ENCODE results near the gene SLAMF9.

SLAMF9 gene

GRCh38 chr1:159953536-159954515 lies at the start of gene SLAMF9:
SLAMF9 (minus strand) TSS chr1:159954237; CDS start chr1:159954137, 100 bp downstream.
- no peak within 1 kb of the TSS for H3K4me3 ChIP-seq (replicated peaks; ENCODE audit: low read depth, low read length)
- no peak for TF ChIP-seq CTCF (IDR thresholded peaks at IDR 0.05; ENCODE audit: low read length, missing control alignments)
- DNase-seq (ENCODE audit: low read depth) = peak; percentile 48

GRCh38 chr1:160001440-160001839 lies 47.4 kb upstream of the SLAMF9 start:
- no peak overlapping the region for H3K4me3 ChIP-seq (replicated peaks; ENCODE audit: low read depth, low read length)
- no peak for DNase-seq (ENCODE audit: low read depth)
- TF ChIP-seq CTCF (IDR thresholded peaks at IDR 0.05; ENCODE audit: low read length, missing control alignments) = no peak

- peak; percentile 29 for DNase-seq (ENCODE audit: low read depth)
- TF ChIP-seq CTCF (IDR thresholded peaks at IDR 0.05; ENCODE audit: low read length, missing control alignments) = no peak
- H3K4me3 ChIP-seq (replicated peaks; ENCODE audit: low read depth, low read length) = no peak overlapping the region
Measured at GRCh38 chr1:159999204-159999603, 45.2 kb upstream of the SLAMF9 start.

- peak; percentile 83 for DNase-seq (ENCODE audit: low read depth)
- H3K4me3 ChIP-seq (replicated peaks; ENCODE audit: low read depth, low read length) = no peak overlapping the region
- no peak for TF ChIP-seq CTCF (IDR thresholded peaks at IDR 0.05; ENCODE audit: low read length, missing control alignments)
Measured at GRCh38 chr1:159996653-159997052, 42.6 kb upstream of the SLAMF9 start.

GRCh38 chr1:159994896-159995295 lies 40.9 kb upstream of the SLAMF9 start:
- TF ChIP-seq CTCF (IDR thresholded peaks at IDR 0.05; ENCODE audit: low read length, missing control alignments) = no peak
- no peak overlapping the region for H3K4me3 ChIP-seq (replicated peaks; ENCODE audit: low read depth, low read length)
- DNase-seq (ENCODE audit: low read depth) = no peak

- H3K4me3 ChIP-seq (replicated peaks; ENCODE audit: low read depth, low read length) = no peak overlapping the region
- no peak for DNase-seq (ENCODE audit: low read depth)
- no peak for TF ChIP-seq CTCF (IDR thresholded peaks at IDR 0.05; ENCODE audit: low read length, missing control alignments)
Measured at GRCh38 chr1:159993911-159994310, 39.9 kb upstream of the SLAMF9 start.
